Stimulated activated CD4-positive, alpha-beta T cell treated with anti-CD3 and anti-CD28 coated beads, Interleukin-15, amount 100 ng/mL, for 1 hour (primary cell): ENCODE measurements around the gene DOCK6.
"Not testable (repeated sequence)": the region's sequence is repeated elsewhere in the genome, so short reads cannot be mapped to it uniquely, and the experiment has no call there.

Experiments
- DNase-seq, 2 donors: peaks; one replicate each; pipeline ENCODE4 v3.0.0-alpha.2; 2020; ENCODE audit warnings: low read depth in 1 of 2, low spot score in 1 of 2

DOCK6 gene

DNA sequence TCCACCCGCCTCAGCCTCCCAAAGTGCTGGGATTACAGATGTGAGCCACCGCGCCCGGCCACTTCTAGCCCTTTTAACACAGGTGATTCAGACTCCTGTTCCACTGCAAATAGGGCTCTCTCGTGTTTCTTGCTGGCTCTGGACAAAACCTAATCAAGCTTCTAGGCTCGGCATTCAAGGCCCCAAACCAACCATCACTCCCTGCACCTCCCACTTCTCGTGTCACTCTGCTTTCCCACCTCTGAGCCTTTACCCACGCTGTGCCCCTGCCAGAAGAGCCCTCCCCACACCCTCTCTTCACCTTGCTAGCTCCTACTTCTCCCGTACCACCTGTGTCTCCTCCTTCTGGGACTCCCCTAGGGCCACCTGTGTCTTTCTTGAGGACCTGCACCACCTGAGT, 84.7 kb downstream of the DOCK6 start:
- no peak for DNase-seq

DNA sequence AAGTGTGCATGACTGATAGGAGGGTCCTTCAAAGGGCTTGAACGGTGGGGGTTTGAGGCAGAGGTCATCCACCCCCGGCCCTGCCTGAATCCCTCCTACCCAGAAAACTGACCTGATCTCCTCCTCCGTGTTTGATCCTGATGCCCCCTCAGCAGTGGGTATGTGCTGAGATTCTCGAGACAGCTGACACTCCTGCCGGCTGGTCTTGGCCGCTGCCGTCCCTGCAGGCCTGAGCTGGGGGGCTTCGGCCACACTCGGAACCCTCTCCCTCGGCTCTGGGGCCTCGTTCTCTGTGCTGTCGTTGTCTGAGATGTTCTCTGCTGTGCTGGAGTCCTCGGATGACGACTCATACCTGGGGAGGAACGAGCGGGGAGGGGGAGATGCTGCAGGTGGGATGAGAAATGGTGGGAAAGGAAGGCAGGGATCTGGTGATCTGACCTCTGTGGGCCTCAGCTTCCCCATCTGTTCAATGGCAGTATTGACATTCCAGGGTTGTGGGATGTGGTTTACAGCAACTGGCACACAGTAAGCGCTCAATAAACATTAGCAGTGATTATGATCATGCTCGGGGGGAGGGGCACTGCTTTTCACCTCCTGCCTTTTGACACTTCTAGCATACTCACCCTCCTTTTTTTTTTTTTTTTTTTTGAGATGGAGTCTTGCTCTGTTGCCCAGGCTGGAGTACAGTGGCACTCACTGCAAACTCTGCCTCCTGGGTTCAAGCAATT, 85.7 kb downstream of the DOCK6 start:
- DNase-seq = no peak

DNA sequence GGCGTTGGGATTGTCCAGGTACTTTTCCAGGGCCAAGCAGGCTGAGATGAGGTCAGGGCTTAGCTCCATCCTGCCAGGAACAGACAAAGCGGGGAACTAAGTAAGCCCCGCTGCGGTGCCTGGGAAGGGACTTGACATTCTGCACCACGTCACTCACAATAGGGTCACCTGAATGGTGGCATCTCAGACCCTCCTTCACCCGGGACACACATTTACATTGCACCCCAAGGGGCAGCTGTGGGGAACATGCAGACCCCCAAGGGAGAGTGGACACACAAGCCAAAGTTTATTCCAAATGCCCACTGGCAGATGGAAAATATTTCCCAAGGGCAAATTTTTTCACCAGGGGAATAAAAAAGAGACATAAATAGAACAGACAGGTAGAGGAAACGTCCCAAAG, 86.4 kb downstream of the DOCK6 start:
- no peak for DNase-seq

DNA sequence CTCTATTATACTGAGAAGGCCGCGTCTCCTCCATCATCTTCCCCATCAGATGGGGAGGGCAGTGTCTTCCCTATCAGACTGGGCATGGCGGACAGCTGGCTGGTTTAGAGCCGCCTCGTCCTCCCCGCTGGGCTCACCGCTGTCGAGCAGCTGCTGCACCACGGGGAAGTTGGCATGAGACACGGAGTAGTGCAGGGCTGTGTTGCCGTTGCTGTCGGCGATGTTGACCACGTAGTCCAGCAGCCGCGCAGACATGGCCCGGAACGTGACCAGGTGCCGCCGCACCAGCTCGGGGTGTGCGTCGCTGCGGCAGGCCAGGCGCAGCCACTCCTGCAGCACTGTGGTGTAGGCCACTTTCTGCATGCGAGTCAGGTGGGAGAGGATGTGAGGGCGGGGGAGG, 88.0 kb downstream of the DOCK6 start:
- DNase-seq = no peak

DNA sequence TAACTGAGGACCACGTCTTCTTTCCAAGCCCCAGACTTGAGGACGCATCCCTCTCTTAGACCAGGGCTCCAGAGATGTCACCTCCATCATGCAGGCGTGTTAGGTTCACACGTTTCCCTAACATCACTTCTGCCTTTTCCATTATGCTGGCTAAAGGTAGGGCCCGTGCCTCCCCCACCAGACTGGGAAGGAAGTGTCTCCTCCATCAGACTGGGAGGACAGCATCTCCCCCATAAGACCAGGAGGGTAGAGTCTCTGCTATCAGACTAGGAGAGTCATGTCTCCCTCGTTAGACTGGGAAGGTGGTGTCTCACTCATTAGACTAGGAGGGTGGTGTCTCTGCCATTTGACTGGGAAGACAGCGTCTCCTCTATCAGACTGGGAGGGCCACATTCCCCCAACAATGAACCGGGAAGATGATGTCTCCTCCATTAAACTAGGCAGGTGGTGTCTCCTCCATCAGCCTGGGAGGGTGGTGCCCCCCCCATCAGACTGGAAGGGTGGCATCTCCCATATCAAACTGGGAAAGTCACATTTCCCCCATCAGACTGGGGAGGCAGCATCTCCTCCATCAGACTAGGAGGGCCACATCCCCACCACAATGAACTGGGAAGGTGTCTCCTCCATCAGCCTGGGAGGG, 88.7 kb downstream of the DOCK6 start:
- no peak for DNase-seq

DNA sequence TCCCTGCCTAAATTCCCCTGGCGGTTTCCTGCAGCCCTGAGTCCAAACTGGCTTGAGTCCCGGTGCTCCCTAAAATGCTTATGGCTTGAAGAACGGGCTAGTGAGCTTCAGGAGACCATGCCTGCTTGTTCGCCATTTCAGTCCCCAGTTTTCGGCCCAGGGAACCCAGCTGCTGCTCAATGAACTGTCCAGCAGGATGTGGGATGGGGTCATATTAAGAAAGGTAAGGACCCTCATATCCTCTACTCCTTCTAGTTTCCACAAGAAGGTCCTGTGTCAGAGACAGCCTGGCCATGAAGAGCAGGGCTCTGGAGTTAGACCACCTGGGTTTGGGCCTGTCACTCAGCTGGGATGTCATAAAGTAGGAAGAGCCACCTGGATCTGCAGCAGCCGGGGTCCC, 89.7 kb downstream of the DOCK6 start:
- DNase-seq = no peak

DNA sequence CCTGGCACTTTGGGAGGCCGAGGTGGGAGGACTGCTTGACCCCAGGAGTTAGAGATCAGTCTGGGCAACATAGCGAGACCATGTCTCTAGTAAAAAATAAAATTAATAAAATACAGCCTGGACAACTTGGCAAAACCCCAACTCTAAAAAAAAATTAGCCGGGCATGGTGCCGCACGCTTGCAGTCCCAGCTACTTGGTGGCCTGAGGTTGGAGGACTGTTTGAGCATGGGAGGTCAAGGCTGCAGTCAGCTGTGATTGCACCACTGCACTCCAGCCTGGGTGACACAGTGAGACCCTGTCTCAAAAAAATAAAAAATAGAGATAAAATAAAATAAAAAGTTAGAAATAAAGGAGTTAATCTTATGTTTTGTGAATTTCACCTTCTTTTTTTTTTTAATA, 91.2 kb downstream of the DOCK6 start:
- DNase-seq = no peak

DNA sequence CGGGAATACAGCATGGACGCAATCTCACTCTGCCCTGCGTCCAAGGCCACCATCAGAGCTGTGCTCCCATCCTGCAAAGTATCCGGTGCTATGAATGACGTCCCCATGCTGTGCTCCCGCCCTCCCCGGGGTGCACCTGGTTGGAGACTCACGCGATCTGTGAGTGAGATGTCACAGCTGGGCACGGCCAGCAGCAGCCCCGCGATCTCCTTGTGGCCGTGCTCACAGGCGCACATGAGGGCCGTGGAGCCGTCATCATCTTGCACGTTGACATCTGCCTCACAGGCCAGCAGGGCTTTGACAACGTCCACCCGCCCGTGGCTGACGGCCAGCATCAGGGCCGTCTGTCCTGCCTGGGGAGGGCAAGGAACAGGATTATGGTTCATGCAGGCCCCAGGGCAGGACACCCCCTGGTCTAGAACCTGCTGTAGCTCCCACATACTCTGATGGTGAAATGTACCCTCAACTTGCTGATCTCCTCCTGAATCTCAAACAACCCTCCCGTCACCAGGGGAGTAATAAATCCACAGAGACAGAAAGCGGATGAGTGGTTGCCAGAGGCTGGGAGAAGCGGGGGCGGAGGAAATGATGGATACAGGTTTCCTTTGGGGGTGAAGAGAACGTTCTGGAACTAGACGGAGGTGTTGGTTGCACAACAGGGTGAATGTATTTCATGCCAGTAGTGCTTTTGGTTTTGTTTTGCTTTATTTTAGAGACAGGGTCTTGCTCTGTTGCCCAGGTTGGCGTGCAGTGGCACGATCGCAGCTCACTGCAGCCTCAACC, 92.2 kb downstream of the DOCK6 start:
- no peak for DNase-seq

DNA sequence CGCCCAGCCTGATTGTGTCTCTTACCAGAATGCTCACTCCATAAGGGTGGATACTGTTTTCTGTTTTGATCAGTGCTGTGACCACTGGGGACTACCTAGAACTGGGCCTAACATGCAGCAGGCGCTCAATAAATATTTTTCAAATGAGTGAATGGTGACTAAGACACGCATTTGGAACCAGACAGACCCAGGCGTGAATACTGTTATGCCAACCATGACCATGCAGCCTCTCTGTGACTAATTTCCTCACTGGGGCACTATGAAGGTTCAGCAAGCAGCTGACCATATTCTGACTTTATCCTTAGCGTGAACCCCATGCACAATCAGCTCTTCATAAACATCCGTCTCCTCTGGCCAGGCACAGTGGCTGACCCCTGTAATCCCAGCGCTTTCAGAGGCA, 93.8 kb downstream of the DOCK6 start:
- DNase-seq = no peak

DNA sequence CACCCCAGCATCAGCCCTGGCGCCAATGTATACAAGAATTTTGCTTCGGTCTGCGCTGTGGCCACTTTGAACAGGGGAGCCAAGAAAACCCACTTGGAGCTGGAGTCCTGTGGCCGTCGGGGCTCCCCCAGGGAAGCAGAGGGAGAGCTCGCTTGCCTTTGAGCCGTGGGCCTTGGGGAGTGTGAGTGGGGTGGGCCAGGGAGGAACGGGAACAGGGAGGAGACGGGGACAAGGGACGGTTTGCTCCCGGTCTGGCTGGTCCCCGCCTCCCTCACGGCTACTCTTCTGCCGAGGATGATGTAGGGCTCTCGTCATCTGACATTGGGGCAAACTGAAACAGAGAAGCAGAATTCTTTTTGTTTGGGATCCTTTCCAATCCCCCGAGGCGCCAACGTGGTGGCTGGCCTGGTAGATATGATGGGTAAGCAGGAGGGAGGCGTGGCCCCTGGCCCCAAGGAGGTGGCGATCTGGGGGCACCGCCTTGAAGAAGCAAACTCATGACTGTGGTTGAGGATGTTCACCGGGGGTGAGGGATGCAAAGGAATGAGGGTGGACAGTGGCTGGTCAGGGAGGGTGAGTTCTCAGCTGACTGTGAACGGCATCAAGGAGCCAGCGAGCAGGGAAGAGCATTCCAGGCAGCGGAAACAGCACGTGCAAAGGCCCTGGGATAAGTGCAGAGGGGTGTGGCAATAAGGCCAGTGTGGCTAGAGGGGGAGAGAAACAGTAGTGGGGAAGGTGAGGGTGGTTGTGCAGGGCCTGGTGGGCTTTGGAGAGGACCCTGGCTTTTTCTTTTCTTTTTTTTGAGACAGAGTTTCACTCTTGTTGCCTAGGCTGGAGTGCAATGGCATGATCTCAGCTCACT, 95.8 kb downstream of the DOCK6 start:
- no peak for DNase-seq

DNA sequence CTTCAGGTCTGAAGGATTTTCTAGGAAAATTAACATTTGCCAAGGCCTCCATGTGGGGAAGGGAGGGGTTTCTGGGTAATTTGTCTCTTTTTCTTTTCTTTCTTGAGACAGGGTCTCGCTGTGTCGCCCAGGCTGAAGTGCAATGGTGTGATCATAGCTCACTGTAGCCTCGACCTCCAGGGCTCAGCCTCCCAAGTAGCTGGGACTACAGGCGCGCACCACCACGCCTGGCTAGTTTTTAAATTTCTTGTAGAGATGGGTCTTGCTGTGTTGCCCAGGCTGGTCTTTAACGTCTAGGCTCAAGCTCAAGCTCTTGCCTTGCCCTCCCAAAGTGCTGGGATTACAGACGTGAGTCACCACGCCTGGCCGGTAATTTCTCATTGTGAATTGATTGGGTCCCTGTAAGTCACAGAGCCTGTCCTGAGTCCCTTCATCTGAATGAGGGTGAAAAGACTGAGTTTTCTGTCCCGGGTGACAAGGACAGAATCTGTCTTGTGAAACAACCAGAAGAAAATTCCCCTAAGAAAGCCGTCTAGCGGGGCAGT, 96.8 kb downstream of the DOCK6 start:
- no peak for DNase-seq

DNA sequence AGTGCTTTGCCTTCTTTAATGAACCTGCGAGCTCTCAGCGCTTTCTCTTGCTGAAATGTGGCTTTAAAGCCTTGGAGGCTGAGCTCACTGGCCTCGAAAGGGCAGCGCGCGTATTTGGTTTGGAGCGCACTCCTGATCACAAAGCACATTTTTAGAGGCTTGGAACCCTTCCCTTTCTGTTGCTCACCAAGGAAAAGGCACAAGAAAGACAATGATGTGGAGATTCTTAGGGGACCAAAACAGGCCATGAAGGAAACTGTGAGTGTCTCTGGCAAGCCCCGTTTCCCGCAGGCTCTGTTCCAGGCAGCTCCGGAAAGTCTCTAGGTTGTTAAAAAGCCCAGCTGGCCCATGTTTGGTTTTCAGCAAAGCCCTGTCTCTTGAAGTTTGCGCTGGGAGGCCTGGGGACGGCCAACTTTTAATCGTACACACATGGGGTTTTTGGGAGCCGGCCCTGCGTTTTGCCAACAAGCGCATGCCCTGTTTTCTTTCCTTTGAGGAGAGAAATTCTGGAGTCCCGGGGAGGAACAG, 97.4 kb downstream of the DOCK6 start:
- DNase-seq = no peak

DNA sequence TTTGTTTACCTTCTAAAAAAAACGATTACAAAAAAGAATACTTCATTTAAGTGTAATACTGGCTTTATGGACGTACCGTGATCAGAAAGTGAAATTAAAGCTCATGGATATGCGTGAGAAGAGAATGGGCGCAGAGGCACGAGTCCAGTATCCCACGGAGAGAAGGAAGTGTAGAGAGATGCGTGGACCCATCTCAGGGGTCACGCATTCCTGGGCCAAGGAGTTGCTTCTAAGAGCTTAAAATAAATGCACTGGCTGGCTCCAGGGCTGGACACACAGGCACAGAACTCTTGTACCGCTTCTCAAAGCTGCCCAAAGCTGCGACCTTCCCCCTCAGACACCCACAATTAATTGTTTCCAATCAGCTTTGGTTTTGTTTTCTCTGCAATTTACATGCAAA, 98.0 kb downstream of the DOCK6 start:
- no peak for DNase-seq

DNA sequence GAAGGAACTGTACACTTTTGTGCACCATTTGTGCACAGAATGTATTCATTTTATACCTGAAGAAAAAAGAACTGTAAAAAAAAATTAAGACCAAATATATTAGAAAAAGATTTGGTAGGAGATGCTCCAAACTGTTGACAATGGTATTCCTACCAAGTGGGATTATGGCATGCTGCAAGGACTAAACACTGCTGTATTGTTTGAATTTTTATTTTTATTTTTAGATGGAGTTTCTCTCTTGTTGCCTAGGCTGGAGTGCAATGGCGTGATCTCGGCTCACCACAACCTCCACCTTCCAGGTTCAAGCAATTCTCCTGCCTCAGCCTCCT, 101.9 kb downstream of the DOCK6 start:
- DNase-seq = not testable (repeated sequence)

DNA sequence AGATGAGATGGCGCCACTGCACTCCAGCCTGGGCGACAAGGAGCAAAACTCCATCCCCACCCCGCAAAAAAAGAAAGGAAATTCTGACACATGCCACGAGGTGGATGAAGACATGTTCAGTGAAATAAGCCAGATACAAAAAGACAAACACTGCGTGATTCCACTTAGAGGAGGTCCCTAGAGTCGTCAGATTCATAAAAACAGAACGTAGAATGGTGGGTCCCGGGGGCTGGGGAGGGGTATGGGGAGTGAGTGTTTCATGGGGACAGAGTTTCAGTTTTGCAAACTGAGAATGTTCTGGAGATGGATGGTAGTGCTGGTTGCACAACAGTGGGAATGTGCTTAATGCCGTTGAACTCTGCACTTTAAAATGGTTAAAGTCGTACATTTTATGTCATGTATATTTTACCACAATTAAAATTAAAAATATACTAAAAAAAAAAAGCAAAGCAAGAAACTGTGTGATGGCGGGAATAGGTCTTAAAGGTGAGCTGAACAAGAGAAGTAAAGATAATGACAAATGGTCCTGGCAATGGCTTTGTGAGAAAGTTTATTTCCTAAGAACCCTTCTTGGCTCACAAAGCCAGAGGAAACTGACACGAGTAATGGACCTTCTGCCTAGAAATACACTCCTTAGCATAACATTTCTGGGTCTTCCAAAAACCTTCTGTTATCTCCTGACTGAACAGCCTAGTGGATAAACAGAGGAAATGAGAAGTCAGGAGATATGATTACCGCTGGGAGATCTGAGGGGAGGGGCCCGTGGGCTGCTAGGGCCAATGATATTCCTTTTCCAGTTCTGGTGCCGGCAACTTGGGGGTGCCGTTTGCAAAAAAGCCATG, 102.5 kb downstream of the DOCK6 start:
- no peak for DNase-seq

DNA sequence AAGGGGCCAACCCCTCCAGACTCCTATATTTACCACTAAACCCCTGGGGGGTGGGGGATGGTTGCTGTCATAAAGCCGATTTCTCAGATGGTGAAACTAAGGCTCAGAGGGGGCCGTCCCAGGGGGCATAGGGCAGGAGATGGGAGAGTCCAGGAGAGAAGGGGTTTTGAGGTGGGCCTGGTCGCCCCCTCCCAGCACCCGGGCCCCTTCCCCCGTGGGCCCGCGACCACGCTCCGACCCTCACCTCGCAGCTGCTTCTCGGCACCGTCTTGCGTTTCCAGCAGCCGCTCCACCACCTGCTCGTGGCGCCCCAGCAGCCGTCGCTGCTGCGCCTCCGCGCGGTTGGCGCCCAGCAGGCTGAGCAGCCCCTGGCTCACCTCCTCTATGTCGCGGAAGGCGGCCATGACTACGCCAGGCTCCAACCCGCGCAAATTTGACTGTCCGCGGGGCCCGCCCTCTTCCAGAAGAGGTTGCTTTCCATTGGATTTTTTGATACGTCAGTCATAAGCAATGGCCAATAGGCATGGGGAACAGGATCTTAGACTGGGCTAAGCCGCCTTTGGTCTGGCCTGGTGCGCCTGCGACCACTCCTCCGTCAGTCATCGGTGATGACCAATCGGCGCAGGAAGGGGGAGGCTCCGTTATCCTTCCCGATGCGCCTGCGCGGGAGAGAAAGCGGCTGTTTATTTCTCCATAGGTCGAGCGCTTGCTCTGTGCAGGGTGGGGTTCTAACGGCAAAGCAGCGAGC, 106.8 kb downstream of the DOCK6 start, which contains the start of gene SPC24:
TSS of gene SPC24 (minus strand) at position 410 of the 748 bp plus-strand sequence. CDS start at position 404, 6 bp downstream.
- peak; percentile 74 to 77 for DNase-seq

DNA sequence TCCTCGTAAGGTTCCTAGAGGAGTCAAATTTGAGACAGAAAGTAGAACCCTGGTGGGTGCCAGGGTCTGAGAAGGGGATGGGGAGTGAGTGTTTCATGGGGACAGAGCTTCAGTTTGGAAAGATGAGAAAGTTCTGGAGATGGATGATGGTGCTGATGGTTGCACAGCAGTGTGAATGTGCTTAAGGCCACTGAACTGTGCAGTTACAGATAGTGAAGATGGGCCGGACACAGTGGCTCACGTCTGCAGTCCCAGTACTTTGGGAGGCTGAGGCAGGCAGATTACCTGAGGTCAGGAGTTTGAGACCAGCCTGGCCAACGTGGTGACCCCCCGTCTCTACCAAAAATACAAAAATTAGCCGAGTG, 107.7 kb downstream of the DOCK6 start:
- no peak for DNase-seq

DNA sequence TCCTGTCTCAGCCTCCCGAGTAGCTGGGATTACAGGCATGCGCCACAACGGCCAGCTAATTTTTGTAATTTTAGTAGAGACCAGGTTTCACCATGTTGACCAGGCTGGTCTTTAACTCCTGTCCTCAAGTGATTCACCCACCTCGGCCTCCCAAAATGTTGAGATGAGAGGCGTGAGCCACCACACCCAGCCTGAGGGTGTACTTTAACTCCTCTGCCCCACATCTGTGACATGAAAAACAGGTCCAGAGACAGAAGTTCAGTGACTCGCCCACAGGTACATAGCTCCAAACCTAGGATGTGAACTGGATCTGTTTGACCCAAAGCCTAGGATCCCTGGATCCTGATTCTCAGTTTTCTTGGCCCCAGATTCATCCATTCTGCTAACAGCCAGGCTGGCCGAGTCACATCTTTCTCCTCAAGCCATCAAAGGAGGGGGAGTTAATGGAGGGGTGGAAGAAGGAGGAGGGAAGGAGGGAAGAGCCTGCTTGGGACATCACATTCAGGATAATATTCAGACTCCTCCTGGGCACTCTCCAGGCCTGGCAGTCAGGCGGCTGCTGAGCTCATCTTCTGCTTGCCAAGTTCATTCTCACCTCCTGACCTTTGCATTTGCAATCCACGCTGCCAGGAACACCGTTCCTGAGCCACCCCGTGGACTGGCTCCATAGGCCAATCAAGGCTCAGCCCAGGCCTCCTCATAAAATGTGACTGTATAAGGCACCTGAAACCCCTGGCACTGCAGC, 109.8 kb downstream of the DOCK6 start:
- DNase-seq = no peak

DNA sequence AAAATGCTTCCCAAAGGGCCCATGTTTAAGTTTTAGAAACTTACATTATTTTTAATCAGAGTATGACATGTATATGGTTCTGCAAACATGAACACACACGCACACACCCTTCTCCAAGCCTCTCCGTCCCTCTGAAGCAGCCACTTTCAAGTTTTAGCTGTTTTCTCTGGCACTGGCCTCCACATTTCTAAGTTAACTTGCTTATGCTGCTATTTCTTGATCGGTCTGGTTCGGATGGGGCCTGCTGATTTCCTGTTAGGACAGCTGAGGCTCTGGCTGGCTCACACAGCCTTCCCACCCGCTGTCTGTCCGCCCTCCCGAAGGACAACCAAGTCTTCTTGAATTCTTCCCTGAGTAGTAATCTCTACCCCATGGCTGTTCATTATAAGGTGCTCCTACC, 111.1 kb downstream of the DOCK6 start:
- DNase-seq = no peak
